ENCODE measurements around the gene TSPAN9.

The TSPAN9 gene

DNA sequence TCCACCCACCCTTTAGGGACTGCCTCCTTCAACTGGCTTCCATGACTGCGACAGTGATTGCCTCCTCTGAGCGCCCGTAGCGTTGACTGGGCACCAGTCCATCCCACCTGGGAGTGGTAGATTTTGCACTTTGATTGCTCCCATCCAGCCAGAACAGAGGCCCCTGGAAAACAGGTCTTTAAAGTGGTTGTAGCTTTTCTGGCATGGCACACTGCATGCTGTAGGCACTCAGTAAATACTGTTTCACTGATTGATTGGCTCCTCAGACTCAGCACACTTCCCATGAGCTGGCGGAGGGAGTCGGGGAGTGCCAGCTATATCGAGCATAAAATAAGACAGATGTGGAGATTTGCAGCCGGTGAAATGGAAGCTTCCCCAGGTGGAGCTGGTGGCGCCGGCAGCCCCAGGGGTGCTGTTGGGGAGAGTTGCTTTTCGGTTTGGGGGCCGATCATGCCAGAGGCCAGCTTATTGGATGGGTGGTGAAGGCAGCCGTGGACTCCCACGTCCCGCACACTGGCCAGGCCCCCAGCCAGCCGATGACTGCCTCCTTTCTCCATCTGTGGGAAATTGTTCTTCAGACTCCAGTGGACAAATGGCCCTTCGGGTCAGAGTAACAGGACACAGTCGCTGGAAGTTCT, 200.2 kb downstream of the TSPAN9 start:
- ChIA-PET POLR2A (no interaction called here), CTCF (interaction anchor here (0.7 to 7.7 kb wide), 6 partner anchors 23 to 344 kb away, joined by 4 to 128 read pairs (median 6); no protein-coding TSS in a partner anchor)
- no peak for DNase-seq (ENCODE audit: extremely low spot score)
- TF ChIP-seq, protein P1, sequence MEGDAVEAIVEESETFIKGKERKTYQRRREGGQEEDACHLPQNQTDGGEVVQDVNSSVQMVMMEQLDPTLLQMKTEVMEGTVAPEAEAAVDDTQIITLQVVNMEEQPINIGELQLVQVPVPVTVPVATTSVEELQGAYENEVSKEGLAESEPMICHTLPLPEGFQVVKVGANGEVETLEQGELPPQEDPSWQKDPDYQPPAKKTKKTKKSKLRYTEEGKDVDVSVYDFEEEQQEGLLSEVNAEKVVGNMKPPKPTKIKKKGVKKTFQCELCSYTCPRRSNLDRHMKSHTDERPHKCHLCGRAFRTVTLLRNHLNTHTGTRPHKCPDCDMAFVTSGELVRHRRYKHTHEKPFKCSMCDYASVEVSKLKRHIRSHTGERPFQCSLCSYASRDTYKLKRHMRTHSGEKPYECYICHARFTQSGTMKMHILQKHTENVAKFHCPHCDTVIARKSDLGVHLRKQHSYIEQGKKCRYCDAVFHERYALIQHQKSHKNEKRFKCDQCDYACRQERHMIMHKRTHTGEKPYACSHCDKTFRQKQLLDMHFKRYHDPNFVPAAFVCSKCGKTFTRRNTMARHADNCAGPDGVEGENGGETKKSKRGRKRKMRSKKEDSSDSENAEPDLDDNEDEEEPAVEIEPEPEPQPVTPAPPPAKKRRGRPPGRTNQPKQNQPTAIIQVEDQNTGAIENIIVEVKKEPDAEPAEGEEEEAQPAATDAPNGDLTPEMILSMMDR (IDR thresholded peaks at IDR 0.05; ENCODE audit: control extremely low read depth, extremely low read depth, low read depth, missing control alignments): no peak

DNA sequence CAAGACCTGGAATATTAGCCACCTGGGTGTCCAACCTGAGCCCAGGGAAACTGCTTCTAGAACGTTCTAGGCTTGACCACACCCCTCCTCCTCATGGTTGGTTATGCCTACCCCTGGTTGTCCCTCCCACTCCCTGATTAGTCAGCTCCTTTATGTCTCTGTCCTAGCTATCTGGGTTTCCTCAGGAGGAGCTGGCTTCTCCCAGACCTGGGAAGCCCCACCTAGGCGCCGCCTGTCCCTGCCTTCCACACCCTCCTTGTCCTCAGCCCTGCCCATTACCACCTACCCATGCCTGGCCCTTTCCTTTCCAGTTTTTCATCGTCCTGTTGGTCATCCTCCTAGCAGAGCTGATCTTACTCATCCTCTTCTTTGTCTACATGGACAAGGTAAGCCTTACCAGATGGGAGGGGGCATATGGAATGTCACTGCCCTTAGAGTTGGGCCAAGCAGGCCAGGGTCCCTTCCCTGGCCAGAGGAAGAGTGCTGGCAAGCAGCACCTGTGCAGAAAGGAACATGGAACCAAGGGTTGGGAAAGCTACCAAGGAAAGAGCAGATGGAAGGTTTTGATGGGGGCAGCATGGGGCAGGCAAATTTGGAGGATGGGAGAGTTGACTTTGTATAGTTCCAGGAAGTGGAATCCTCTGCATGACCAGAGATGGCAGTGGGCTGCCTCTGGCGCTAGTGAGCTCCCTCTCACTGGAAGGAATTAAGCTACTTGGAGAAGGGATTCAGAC, 201.7 kb downstream of the TSPAN9 start:
- ChIA-PET POLR2A (no interaction called here), CTCF (interaction anchor here (1.2 to 7.7 kb wide), 5 partner anchors 12 to 206 kb away, joined by 3 to 128 read pairs (median 4); no protein-coding TSS in a partner anchor)

DNA sequence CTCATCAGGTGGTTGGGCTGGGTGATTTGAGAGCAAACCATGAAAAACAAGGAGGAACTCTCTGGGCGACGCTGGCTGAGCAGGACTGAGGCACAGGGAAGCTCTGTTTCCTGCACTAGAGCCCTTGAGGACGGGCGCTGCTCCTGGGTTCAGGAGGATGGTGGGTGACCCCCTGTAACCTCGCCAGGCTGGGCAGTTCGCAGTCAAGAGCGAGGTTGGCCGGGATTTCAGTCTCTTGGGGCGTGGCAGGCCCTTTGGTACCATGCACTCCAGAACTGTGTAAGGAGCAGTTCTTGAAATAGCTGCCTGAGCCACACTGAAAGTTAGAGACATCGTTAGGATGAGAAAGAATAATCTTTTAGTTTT, 202.2 kb downstream of the TSPAN9 start:
- ChIA-PET CTCF (interaction anchor here (1.2 to 7.7 kb wide), 5 partner anchors 12 to 206 kb away, joined by 3 to 128 read pairs (median 4); no protein-coding TSS in a partner anchor), POLR2A (interaction anchor here (0.6 kb wide), 1 partner anchor 457 kb away, joined by 3 read pairs; no protein-coding TSS in a partner anchor)
- TF ChIP-seq, protein P1 (IDR thresholded peaks at IDR 0.05; ENCODE audit: control extremely low read depth, extremely low read depth, low read depth, missing control alignments): no peak
- no peak for DNase-seq (ENCODE audit: extremely low spot score)

More for the DNA sequence above, 201.7 kb downstream of the TSPAN9 start:
- DNase-seq (ENCODE audit: extremely low spot score): no peak
- TF ChIP-seq, protein P1 (IDR thresholded peaks at IDR 0.05; ENCODE audit: control extremely low read depth, extremely low read depth, low read depth, missing control alignments): no peak

DNA sequence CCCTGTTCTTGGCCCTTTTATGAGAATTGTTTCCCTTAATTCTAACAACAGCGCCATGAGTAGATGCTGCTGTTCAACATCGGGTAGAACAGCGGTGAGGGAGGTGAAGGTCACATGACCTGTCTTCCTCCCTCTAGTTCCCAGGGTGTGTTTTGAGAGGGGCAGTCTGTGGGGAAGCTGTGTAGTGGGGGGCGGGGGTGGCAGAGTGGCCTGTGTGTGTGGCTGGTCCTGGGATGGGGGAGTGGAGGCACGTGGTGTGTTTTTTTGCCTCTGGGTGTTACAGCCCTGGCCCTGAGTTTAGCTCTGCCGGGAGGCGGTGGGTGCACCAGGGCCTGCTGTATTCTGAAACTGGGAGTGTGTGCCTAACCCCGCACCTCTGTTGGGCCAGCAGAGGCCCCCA, 202.7 kb downstream of the TSPAN9 start:
- ChIA-PET POLR2A (interaction anchor here (0.6 kb wide), 1 partner anchor 457 kb away, joined by 3 read pairs; no protein-coding TSS in a partner anchor), CTCF (interaction anchor here (1.2 to 7.7 kb wide), 5 partner anchors 13 to 207 kb away, joined by 3 to 128 read pairs (median 9); no protein-coding TSS in a partner anchor)
- DNase-seq (ENCODE audit: extremely low spot score): no peak
- TF ChIP-seq, protein P1 (IDR thresholded peaks at IDR 0.05; ENCODE audit: control extremely low read depth, extremely low read depth, low read depth, missing control alignments): no peak

DNA sequence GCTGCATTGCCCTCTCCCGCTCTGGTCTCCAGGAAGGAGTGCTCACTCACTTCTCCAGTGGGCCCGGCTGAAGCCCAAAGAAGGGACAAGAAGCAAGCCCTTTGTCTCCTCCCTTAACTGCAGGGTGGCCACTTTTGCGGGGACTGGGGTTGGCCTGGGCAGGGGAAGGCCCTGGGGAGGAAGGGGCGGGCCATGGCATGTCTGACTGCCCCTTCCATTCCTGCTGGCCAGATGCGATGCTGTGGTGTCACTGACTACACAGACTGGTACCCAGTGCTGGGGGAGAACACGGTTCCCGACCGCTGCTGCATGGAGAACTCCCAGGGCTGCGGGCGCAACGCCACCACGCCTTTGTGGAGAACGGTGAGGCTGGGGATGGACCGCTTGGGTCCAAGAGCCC, 203.8 kb downstream of the TSPAN9 start:
- CTCF ChIA-PET: interaction anchor here (3.6 kb wide), 1 partner anchor 19 kb away, joined by 16 read pairs; no protein-coding TSS in a partner anchor
- no peak for DNase-seq (ENCODE audit: extremely low spot score)
- POLR2A ChIA-PET: no interaction called here
- TF ChIP-seq, protein P1 (IDR thresholded peaks at IDR 0.05; ENCODE audit: control extremely low read depth, extremely low read depth, low read depth, missing control alignments): no peak

DNA sequence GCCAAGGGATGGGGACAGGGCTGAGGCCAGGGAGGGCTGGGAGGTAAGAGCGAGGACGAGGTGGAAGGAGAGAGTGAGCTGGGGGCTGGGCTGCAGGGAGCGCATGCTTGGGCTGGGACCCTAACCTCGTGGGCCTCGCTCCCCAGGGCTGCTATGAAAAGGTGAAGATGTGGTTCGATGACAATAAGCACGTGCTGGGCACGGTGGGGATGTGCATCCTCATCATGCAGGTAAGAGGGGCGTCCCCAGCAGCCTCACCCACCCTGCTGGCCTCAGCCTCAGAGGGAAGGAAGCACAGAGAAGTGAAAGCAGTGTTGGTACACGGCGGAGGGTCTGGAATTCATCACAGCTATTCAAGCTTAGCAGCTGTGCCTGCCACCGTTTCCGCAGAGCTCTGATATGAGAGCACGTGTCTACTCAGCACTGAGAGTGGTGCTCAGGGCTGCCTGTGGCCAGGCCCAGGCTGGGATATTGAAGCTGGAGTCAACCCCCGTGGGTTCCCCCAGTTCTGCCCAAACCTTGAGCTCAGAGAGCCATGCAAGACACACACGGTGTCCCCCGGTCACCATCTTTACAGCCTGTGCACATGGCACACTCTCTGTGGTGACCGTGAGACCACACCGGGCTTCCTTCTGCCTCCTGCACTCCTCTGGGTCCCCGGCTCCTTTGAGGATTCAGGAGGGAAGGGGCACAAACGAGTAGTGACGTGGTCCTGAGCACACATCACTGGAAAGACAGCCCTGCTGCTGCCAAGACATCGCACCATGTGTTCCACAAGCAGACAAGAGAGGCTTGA, 204.6 kb downstream of the TSPAN9 start:
- TF ChIP-seq, protein P1 (IDR thresholded peaks at IDR 0.05; ENCODE audit: control extremely low read depth, extremely low read depth, low read depth, missing control alignments): no peak
- ChIA-PET CTCF (interaction anchor here (3.6 kb wide), 1 partner anchor 18 kb away, joined by 16 read pairs; no protein-coding TSS in a partner anchor), POLR2A (no interaction called here)
- DNase-seq (ENCODE audit: extremely low spot score): no peak
